Peyer's patch (tissue), 4 donors: ENCODE data around the gene DNAJC3. TPM values are rescaled to one million over a fixed set of nuclear protein-coding genes. Genes with fewer than 3 reads are reported as not detected.

Experiments
- DNase-seq, 3 donors: peaks; one replicate each; pipeline ENCODE4 v3.0.0-alpha.2; 2017 to 2019
- H3K27ac ChIP-seq, 4 donors: fragments of 200-600 bp; sonication (generic); one replicate each; pipeline ENCODE4 v1.5.1; 2016 to 2019
- H3K27me3 ChIP-seq, 2 donors: fragments of 200-600 bp; sonication (generic); one replicate each; pipeline ENCODE4 v1.5.1; 2019
- H3K36me3 ChIP-seq, 3 donors: fragments of 200-600 bp; sonication (generic); one replicate each; pipeline ENCODE4 v1.5.1; 2016 to 2019
- H3K4me1 ChIP-seq, 4 donors: fragments of 200-600 bp; sonication (generic); one replicate each; pipeline ENCODE4 v1.5.1; 2016 to 2019
- H3K4me3 ChIP-seq, 4 donors: fragments of 200-600 bp; sonication (generic); 1 replicate in 3 of 4; 2 replicates in 1 of 4; pipeline ENCODE4 v1.5.1; 2016 to 2019; ENCODE audit warnings: mild to moderate bottlenecking in 1 of 4
- H3K9me3 ChIP-seq, 4 donors: fragments of 200-600 bp; sonication (generic); one replicate each; pipeline ENCODE4 v1.5.1; 2016 to 2019; ENCODE audit warnings: mild to moderate bottlenecking in 1 of 4
- CTCF ChIP-seq, 6 experiments: fragments of 450-650 bp in 4 of 6; fragments of 200-600 bp in 2 of 6; sonication (generic) in 1 of 6; IDR thresholded peaks; one replicate each; pipeline ENCODE4 v1.5.1; 2017 to 2019; ENCODE audit warnings: antibody characterized with exemption in 6 of 6, mild to moderate bottlenecking in 3 of 6, moderate library complexity in 1 of 6
- POLR2A ChIP-seq, 2 donors: fragments of 450-650 bp; IDR thresholded peaks; one replicate each; pipeline ENCODE4 v1.5.1; 2017; ENCODE audit warnings: antibody characterized with exemption in 2 of 2, mild to moderate bottlenecking in 2 of 2, moderate library complexity in 2 of 2
- small RNA-seq, 2 donors: library from RNA; depleted of rRNA; stranded (forward); fragments of <200 nt; gene quantifications; one replicate each; pipeline ENCODE3, GENCODE V24; 2016
- total RNA-seq, 4 donors: library from RNA; depleted of rRNA; stranded (reverse); fragments of >200 nt; gene quantifications; one replicate each; pipeline ENCODE4 v1.1.0, GENCODE V29; 2016

The DNAJC3 gene
- total RNA-seq, 4 donors from 2014 or later = 26.4 to 61.5 (median 36.1) TPM

- Histone ChIP-seq H3K4me1 (no peaks in the 10 kb centered on the region), H3K9me3 (peaks cover 0 to 4% (median 0%) of the 10 kb centered on the region in 4 donors), H3K27me3 (no peaks in the 10 kb centered on the region), H3K36me3 (no peaks in the 10 kb centered on the region), H3K27ac (no peak overlapping the region), H3K4me3 (no peak overlapping the region)
- peak; percentile 23 to 70 (median 69) for DNase-seq
- TF ChIP-seq POLR2A (IDR thresholded peaks at IDR 0.05) (no peak), CTCF (IDR thresholded peaks at IDR 0.05) (peak; percentile 43 to 91 (median 88))
These were observed 157.3 kb downstream of the DNAJC3 start for GRCh38 chr13:95834134-95834765.

GRCh38 chr13:95841894-95842293, 165.0 kb downstream of the DNAJC3 start:
- H3K4me3 ChIP-seq = no peak overlapping the region
- no peak for DNase-seq
- no peaks in the 10 kb centered on the region for H3K36me3 ChIP-seq

GRCh38 chr13:95842898-95843297, 166.0 kb downstream of the DNAJC3 start:
- no peaks in the 10 kb centered on the region for H3K4me1 ChIP-seq
- DNase-seq = no peak
- no peak overlapping the region for H3K4me3 ChIP-seq
- H3K36me3 ChIP-seq = no peaks in the 10 kb centered on the region
- TF ChIP-seq POLR2A (IDR thresholded peaks at IDR 0.05) = no peak
- TF ChIP-seq CTCF (IDR thresholded peaks at IDR 0.05) = no peak
- no peaks in the 10 kb centered on the region for H3K9me3 ChIP-seq
- no peak overlapping the region for H3K27ac ChIP-seq
- H3K27me3 ChIP-seq = no peaks in the 10 kb centered on the region

More at GRCh38 chr13:95841894-95842293, 165.0 kb downstream of the DNAJC3 start:
- Histone ChIP-seq H3K27me3 (no peaks in the 10 kb centered on the region), H3K27ac (no peak overlapping the region), H3K4me1 (no peaks in the 10 kb centered on the region), H3K9me3 (no peaks in the 10 kb centered on the region)
- TF ChIP-seq POLR2A (IDR thresholded peaks at IDR 0.05) = no peak
- TF ChIP-seq CTCF (IDR thresholded peaks at IDR 0.05) = no peak

Small RNA genes lying within 50 kb of the gene (small RNA-seq; reads per million reads assigned to genes)
- gene HMGN1P24 = 0 reads per million in 2 donors

Other genes starting within 250 kb of the DNAJC3 start
- gene CLDN10, start 124.4 kb upstream of the DNAJC3 start, total RNA-seq = under 1 TPM in 1 of 4 donors, not detected in 3; 0.57 TPM
- 10 to 100 TPM in 1 of 4 donors, 1 to 10 TPM in 3; 2.5 to 61.9 (median 5.2) TPM for gene DZIP1, start 32.4 kb upstream of the DNAJC3 start, total RNA-seq